NCI-H1436 treated with DMSO at 0.1 percent for 48 hours (cell line): ENCODE measurements around the gene PRKCE.

ENCODE experiments used
- DNase-seq: peaks from one replicate; lab custom pipeline; 2025; lab: John Stamatoyannopoulos, UW

Gene PRKCE

GRCh38 chr2:46170611-46171350, 519.3 kb downstream of the PRKCE start:
- DNase-seq, result no peak

DNA sequence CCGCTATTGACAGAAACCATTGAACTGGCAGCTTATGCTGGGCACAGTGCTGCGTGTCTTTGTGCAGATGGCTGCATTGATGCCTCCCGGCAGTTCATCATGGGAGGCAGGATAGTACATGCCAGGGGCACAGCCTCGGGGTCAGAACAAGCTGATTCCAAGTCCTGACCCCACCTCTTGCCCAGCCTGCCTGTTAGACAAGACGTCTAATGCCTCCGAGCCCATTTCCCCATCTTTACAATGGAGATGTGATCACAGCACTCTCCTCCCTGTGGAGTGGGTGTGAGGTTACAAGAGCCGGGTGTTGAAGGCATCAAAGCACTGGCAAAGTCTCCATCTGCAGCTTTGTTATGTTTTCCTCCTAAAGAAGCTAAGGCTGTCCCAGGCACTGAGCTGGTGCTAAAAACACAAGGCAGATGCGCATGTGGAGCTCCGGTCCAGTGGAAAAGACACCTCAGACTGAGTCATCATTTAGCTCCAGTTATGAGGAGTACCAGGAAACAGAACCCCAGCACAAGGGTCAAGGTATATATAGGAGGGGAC, 520.0 kb downstream of the PRKCE start:
- DNase-seq, result no peak

DNA sequence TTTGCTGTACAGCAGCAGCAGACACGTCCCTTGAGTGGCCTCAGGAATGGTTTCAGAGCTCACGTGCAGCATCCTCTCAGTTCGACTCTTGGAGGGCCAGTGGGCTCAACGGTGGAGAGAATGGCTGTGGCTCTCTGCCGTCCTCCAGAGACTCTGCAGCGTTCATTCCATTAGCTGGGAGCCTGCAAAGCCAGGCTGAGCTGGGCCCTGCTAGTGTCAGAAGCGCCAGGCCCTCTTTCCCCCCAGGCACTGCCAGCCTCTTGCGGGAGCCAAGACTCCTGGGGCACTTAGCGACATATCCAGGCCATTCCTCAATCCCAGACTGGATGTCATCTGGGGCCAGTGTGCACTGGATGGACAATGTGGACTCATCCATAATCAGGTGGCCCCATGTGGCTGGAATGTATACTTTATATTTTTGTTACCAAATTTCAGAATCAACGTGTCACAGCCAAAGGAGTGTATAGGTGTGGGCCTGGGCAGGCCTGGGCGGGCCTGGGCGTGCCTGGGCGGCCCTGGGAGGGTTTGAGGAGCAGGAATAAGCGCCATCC, 520.6 kb downstream of the PRKCE start:
- DNase-seq, result no peak

DNA sequence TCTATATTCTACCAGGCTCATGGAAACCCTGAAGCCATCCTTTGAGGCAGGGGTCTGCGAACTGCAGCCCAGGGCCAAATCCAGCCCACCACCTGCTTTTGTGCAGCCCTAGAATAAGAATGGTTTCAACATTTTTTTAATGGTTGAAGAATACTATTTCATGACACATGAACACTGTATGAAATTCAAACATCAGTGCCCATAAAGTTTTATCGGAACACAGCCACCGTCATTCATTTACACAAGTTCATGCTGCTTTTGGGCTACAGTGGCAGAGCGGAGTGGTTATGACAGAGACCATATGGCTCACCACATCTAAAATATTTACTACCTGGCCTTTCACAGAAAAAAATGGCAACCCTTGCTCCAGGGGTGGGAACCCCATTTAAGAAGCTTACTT, 521.6 kb downstream of the PRKCE start:
- DNase-seq, result no peak

DNA sequence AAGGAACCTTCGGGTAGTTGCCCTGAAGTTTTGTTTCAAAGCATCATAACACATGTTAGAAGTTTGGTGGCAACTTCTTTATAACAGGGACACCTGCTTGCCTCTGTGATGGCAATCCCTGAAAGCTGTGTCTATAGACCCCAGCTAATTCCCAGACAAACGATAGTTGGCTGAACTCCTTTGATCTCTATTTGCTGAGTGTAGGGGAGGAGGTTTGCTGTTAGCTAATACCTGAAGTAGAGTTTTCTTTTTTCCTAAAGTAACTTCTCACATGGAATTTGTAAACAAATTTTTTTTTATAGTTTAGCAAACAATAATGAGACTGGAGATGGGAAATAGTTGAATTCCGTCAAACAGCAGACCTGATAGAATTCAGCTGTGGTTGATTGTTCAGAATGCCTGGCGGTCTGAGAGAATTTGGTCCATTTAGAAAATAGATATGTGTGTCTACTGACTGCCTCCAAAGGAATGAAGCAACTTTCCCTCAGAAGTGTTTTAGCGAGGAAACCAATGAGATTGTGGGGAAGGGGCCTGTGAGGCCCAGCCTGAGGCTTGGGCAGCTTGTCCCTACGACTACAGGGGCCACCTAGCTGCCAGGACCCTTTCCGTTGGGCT, 522.3 kb downstream of the PRKCE start:
- DNase-seq, result no peak

DNA sequence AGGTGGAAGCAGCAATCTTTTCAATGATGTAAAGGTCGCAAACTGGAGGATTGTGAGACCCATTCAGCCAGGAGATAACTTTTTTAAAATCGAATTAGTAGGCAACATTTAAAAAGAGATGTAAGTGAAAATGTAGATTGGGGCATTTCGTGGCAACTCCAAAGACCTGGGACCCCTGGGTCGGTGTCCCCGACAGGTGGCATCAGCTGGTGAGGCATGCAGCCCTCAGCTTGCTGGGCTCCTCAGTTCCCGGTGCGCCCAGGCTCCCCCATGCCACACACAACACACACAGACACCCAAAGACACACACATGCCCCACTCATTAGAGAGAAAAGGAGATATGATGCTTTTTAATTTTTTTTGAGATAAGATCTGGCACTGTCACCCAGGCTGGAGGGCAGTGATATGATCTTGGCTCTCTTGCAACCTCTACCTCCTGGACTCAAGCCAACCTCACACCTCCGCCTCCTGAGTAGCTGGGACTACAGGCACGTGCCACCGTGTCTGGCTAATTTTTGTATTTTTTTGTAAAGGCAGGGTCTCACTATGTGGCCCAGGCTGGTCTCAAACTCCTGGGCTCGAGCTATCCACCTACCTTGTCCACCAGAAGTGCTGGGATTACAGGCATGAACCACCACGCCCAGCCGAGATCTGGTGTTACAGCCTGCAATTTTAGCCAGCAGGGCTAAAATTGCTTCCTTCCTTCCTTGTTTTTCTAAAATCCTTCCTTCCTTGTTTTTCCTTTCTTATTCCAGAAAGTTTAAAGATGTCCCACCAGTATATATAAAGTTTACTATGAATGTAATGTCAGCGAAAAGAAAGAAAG, 523.1 kb downstream of the PRKCE start:
- DNase-seq, result no peak

DNA sequence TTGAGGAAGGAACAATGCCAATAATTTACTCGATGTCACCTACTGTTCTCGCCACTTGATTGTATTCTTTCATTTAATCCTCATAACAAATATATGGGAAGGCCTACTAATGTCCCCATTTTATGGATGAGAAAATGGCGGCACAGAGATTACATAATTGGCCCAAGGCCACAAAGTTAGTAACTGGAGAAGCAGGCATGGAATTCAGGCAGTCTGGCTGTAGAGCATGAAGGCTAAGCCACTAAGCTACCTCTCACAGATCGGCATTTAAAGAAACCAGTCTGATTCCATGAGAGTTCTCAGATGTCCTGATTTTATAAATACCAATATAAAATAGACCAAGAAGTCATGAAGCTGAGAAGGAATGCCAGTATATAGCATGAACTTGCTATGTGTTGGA, 523.9 kb downstream of the PRKCE start:
- no peak for DNase-seq

DNA sequence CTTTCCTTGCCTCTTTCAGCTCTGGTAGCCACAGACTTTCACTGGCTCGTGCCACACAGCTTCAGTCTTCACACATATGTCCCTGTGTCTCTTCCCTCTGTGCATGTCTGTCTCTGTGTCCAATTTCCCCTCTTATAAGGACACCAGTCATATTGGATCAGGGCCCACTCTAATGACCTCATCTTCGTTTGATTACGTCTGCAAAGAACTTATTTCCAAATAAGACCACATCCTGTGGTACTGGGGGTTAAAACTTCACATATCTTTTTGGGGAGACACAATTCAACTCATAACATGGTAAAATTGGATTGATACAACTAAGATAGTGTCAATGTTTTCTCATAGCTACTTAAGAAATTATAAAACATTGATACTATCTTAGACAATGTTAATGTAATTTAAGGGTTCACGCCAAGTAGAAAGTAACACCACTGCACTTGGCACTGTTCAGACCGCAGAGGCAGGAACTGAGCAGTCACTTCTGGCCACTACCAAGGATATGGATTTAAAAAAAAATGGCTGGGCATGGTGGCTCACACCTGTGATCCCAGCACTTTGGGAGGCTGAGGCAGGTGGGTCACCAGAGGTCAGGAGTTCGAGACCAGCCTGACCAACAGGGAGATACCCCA, 526.1 kb downstream of the PRKCE start:
- DNase-seq, result no peak

DNA sequence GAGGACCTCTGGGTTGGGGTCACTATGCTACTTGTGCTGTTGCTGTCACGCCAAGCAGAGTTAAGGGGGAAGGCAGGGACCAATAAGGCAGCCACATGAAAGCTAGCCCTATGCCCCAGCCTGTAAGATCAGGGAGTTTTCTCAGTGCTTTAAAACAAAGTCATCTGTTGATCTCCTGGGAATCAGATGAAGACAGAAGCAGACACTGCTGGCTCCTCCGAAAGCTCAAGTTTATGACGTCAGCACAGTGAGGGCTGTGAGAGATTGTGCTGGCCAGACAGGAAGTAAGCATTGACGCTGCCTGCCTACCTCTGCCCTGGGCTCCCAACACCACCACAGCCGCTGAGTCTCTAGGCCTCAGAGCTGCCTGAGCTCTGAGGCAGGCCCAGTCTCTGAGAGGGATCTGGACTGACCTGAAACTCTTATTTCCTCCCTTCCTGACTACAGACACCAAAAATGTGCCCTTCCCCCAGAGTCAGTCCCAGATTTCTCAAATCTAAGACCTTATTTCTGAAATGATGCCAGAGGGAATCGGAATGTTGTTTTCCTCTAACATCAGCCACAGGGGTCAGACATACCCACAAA, 527.7 kb downstream of the PRKCE start:
- DNase-seq, result no peak

- no peak for DNase-seq
These were observed 528.7 kb downstream of the PRKCE start for GRCh38 chr2:46180189-46180588.

GRCh38 chr2:46181306-46181705, 529.8 kb downstream of the PRKCE start:
- no peak for DNase-seq

DNA sequence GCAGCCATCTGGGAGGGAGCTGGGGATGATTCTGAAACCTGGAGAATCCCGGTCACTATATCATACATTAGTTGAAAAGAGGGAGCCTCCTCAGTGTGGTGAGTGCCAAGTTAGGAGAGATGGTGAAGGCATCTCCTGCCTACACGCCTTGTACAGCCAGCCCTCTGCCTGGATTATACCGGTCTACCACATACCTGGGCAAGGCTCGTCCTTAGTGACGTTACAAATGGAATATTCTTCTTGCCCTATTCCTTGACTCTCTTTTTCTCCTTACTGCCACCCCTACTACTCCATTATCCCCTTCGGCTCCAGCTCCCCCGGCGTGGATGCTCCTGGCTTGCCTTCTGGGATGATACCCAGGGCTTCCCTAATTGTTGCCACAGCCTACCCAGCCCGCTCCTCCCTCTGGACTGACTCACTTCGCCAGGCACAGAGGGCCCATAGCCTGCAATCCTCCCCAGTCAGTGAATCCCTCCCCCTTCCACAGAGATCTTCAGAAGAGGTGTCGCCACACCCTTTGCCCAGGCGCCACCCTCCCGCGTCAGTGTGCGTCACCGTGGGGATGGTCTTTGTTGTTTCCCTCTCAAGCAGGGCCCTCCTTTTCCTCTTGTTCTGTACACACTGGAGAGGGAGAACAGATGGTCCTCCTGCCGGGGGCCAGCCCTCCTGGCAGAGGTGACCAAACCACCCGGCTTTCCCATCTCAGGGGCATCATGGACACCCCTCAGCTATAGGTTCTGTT, 530.5 kb downstream of the PRKCE start:
- no peak for DNase-seq

DNA sequence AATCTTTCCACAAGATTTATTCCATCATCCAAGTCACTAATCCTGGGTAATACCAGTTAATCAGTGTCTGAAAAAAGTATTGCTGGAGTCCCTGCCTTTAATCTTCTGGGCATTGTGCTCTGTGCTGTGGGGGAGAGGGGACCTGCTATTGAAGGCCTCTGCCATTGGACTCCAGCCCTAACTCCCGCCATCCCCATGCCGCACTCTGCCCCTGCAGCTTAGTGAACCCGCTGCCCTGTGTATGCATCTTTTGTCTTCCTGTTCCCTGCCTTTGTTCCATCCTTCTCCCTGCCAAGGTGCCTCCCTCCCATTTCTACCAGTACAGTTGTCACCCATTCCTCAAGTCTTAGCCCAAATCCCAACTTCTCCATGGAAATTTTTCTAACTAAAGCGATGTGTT, 532.0 kb downstream of the PRKCE start:
- no peak for DNase-seq

GRCh38 chr2:46184794-46185583, 533.5 kb downstream of the PRKCE start:
- no peak for DNase-seq

DNA sequence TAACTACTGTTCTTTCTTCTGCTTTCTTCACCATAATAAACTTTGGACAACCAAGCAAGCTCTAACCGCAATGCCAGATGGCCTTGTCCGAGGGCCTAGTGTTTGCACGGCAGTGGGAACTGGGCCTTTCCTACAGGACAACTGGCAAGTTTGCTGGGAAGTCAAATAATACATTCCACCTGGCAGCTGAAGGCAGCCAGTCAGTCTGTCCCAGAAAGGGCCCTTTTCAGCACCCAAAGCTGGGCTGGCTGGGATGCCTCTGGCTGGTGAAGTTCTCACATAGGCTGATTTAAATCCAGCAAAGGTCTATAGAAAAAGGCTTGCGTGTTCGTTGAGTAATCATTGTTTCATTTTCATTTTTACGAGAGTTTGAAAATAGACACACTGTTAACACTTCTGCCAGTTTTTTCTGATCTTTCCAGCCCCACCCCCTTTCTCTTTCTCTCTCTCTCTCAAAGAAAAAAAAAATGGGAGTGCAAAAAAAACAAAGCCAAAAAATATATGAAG, 535.7 kb downstream of the PRKCE start:
- no peak for DNase-seq

DNA sequence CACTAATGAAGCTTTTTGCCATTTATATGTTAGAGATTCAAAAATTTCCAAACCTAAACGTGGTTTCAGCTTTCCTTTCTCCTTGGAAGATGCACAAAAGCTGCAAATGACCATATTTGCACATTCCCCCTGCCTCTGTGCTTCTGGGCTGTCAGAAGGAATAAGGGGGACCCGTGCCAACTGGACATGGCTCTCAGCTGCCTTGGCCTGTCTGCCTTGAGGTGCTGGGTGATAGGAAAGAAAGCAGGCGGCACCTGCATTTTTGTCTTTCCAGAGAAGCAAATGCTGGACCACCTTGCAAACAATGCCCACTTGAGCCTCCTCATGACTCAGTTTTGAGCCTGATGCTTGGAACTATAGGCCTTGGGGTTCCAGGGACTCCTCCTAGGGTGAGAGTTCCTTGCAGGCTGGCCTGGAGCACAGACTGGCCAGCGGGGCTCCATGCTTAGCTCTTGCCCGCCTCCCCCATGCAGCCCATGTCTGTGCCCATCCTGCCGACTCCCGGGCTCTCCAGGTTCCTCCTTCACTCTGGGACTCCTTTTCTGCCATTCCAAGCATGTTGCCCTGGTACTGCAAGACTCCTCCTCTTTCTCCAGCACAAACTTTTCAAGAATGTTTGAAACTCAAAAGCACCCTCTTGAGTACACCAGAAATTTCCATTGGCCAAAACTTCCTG, 536.7 kb downstream of the PRKCE start:
- DNase-seq, result no peak

DNA sequence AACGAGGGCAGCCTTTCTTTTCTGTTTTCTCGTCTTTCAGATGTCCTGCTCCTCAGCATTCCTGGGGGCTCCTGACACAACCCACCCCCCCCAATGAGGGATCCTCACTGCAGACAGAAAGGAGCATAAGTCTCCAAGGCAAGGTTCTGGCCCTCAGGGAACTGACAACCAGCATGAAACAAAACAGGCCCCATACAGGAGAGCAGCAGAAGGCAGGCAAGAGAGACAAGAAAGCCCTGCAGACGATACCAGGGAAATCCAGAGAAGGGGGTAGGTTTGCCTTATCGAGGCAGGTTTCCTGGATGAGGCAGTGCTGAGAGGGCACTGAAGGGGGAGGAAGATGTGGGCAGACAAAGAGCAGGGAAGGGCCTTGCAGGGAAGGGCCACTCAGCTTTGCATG, 541.9 kb downstream of the PRKCE start:
- DNase-seq, result no peak

GRCh38 chr2:46193855-46194254, 542.4 kb downstream of the PRKCE start:
- no peak for DNase-seq

- DNase-seq, result no peak
These were observed 543.4 kb downstream of the PRKCE start for GRCh38 chr2:46194856-46195255.
